Fibroblast of lung (primary cell): ENCODE data around the gene EPB41L1. TPM values are rescaled to one million over a fixed set of nuclear protein-coding genes. Genes with fewer than 3 reads are reported as not detected.

ENCODE experiments used
- DNase-seq, 2 donors: peaks; one replicate each; pipeline versions ENCODE4 v3.0.0 to v3.0.0-alpha.2; 2010; ENCODE audit warnings: low read depth in 2 of 2
- H2AFZ ChIP-seq: 2 replicates; pipeline ENCODE4 v1.5.1; 2012; ENCODE audit warnings: low read length, control low read depth, inconsistent platforms
- H3K27ac ChIP-seq: 2 replicates; pipeline ENCODE4 v1.5.1; 2011; ENCODE audit warnings: low read length, control low read depth; ENCODE audit not compliant: insufficient read depth
- H3K27me3 ChIP-seq: 2 replicates; pipeline ENCODE4 v1.5.1; 2011; ENCODE audit warnings: mild to moderate bottlenecking, low read length; ENCODE audit not compliant: control insufficient read depth, insufficient read depth
- H3K36me3 ChIP-seq: 2 replicates; pipeline ENCODE4 v1.5.1; 2011; ENCODE audit warnings: low read length; ENCODE audit not compliant: control insufficient read depth, insufficient read depth
- H3K4me1 ChIP-seq: 2 replicates; pipeline ENCODE4 v1.5.1; 2011; ENCODE audit warnings: low read length; ENCODE audit not compliant: control insufficient read depth, insufficient read depth; ENCODE audit errors: extremely low read depth
- H3K4me2 ChIP-seq: 2 replicates; pipeline ENCODE4 v1.5.1; 2011; ENCODE audit warnings: low read length, control low read depth; ENCODE audit not compliant: insufficient read depth; ENCODE audit errors: extremely low read depth
- H3K4me3 ChIP-seq, 4 experiments: fragments of 200-600 bp in 1 of 4; sonication (generic) in 1 of 4; replicated peaks in 1 of 4; 2 replicates each; pipeline ENCODE4 v1.5.1; 2011 to 2016; ENCODE audit warnings: low read length in 4 of 4, low read depth in 3 of 4, mild to moderate bottlenecking in 3 of 4, control low read depth in 2 of 4, inconsistent platforms in 1 of 4, mixed read lengths in 1 of 4; ENCODE audit not compliant: insufficient read depth in 1 of 4; ENCODE audit errors: control extremely low read depth in 1 of 4
- H3K79me2 ChIP-seq: 2 replicates; pipeline ENCODE4 v1.5.1; 2012; ENCODE audit warnings: mild to moderate bottlenecking, low read length, inconsistent platforms; ENCODE audit not compliant: control insufficient read depth, insufficient read depth
- H3K9ac ChIP-seq: 2 replicates; pipeline ENCODE4 v1.5.1; 2011; ENCODE audit warnings: mild to moderate bottlenecking, low read length, control low read depth; ENCODE audit not compliant: insufficient read depth
- H3K9me3 ChIP-seq: 2 replicates; pipeline ENCODE4 v1.5.1; 2012; ENCODE audit warnings: low read depth, low read length; ENCODE audit not compliant: control insufficient read depth, insufficient read depth
- H4K20me1 ChIP-seq: 2 replicates; pipeline ENCODE4 v1.5.1; 2011; ENCODE audit warnings: low read length; ENCODE audit not compliant: control insufficient read depth, insufficient read depth; ENCODE audit errors: extremely low read depth
- CTCF ChIP-seq, 2 donors: IDR thresholded peaks in 1 of 2; conservative IDR thresholded peaks in 1 of 2; 1 replicate in 1 of 2; 2 replicates in 1 of 2; pipeline ENCODE4 v1.5.1; 2011 to 2012; ENCODE audit warnings: low read length in 2 of 2, control low read depth in 1 of 2, inconsistent platforms in 1 of 2, low read depth in 1 of 2, mild to moderate bottlenecking in 1 of 2
- EZH2 ChIP-seq: IDR thresholded peaks from 2 replicates; pipeline ENCODE4 v1.5.1; 2012; ENCODE audit warnings: low read length, control low read depth, mild to moderate bottlenecking; ENCODE audit errors: missing control alignments
- polyA plus RNA-seq, 2 donors: library from polyadenylated mRNA; depleted of rRNA in 1 of 2; stranded (reverse) in 1 of 2; unstranded in 1 of 2; fragments of >200 nt; gene quantifications; 2 replicates each; pipeline ENCODE4 v1.2.1, GENCODE V29; 2011 to 2012; ENCODE audit warnings: missing spikeins in 1 of 2
- total RNA-seq: library from RNA; depleted of rRNA; stranded (reverse); fragments of >200 nt; gene quantifications from 2 replicates; pipeline ENCODE4 v1.2.1, GENCODE V29; 2014

The EPB41L1 gene
- total and polyA plus RNA-seq, 2 donors (not counting 1 experiment from before 2014, with no cell fraction given): 16.2 to 17.0 TPM

GRCh38 chr20:36173451-36173933, 19.0 kb downstream of the EPB41L1 start:
- Histone ChIP-seq H2AFZ (peak overlapping the region; percentile 4), H3K9me3 (no peaks in the 10 kb centered on the region), H3K9ac (no peak overlapping the region), H3K79me2 (no peaks in the 10 kb centered on the region), H3K27me3 (no peaks in the 10 kb centered on the region), H3K4me2 (no peak overlapping the region), H3K4me1 (peaks cover 7% of the 10 kb centered on the region), H4K20me1 (no peaks in the 10 kb centered on the region), H3K4me3 (no peak overlapping the region), H3K36me3 (no peaks in the 10 kb centered on the region), H3K27ac (no peak overlapping the region)
- peak; percentile 16 to 41 for DNase-seq
- TF ChIP-seq CTCF (conservative IDR thresholded peaks at IDR 0.05 in 1 of 2, IDR thresholded peaks at IDR 0.05 in 1 of 2; ENCODE audit: low read depth in 1 of 2, low read length in 2 of 2) (no peak), EZH2 (no peak)

GRCh38 chr20:36175016-36175415, 20.5 kb downstream of the EPB41L1 start:
- H3K36me3 ChIP-seq: no peaks in the 10 kb centered on the region
- H3K27me3 ChIP-seq: no peaks in the 10 kb centered on the region
- H3K4me2 ChIP-seq: no peak overlapping the region
- H2AFZ ChIP-seq: no peak overlapping the region
- TF ChIP-seq CTCF (conservative IDR thresholded peaks at IDR 0.05 in 1 of 2, IDR thresholded peaks at IDR 0.05 in 1 of 2; ENCODE audit: low read depth in 1 of 2, low read length in 2 of 2) (no peak), EZH2 (no peak)
- H3K4me1 ChIP-seq: peaks cover 4% of the 10 kb centered on the region
- no peaks in the 10 kb centered on the region for H4K20me1 ChIP-seq
- H3K4me3 ChIP-seq: no peak overlapping the region
- no peaks in the 10 kb centered on the region for H3K9me3 ChIP-seq
- no peak overlapping the region for H3K27ac ChIP-seq
- peak; percentile 22 to 34 for DNase-seq
- H3K79me2 ChIP-seq: no peaks in the 10 kb centered on the region
- no peak overlapping the region for H3K9ac ChIP-seq

GRCh38 chr20:36175475-36175995, 21.0 kb downstream of the EPB41L1 start:
- Histone ChIP-seq H3K4me2 (no peak overlapping the region), H3K27me3 (no peaks in the 10 kb centered on the region), H2AFZ (no peak overlapping the region), H3K79me2 (no peaks in the 10 kb centered on the region), H3K36me3 (no peaks in the 10 kb centered on the region), H4K20me1 (no peaks in the 10 kb centered on the region), H3K4me1 (peaks cover 4% of the 10 kb centered on the region), H3K9me3 (no peaks in the 10 kb centered on the region), H3K27ac (no peak overlapping the region), H3K9ac (no peak overlapping the region), H3K4me3 (no peak overlapping the region)
- no peak for DNase-seq
- TF ChIP-seq EZH2 (no peak), CTCF (conservative IDR thresholded peaks at IDR 0.05 in 1 of 2, IDR thresholded peaks at IDR 0.05 in 1 of 2; ENCODE audit: low read depth in 1 of 2, low read length in 2 of 2) (no peak)
